Loucy (cell line): ENCODE data around the gene CHKB.
"Not testable (repeated sequence)": the region's sequence is repeated elsewhere in the genome, so short reads cannot be mapped to it uniquely, and the experiment has no call there.

Experiments used
- H2AFZ ChIP-seq: fragments of 200-600 bp; sonication (generic); 2 replicates; pipeline ENCODE4 v1.6.0; 2016; ENCODE audit warnings: antibody characterized with exemption, mild to moderate bottlenecking, low read length, moderate library complexity
- H3F3A ChIP-seq: fragments of 200-600 bp; 2 replicates; pipeline ENCODE4 v1.6.0; 2016; ENCODE audit warnings: antibody characterized with exemption, low read depth, mild to moderate bottlenecking
- H3K27me3 ChIP-seq: fragments of 200-600 bp; sonication (generic); 2 replicates; pipeline ENCODE4 v1.6.1; 2014; ENCODE audit warnings: low read length, mild to moderate bottlenecking; ENCODE audit not compliant: insufficient read depth, poor library complexity, severe bottlenecking
- H3K36me3 ChIP-seq: fragments of 200-600 bp; sonication (generic); 2 replicates; pipeline ENCODE4 v1.6.1; 2016; ENCODE audit warnings: low read length; ENCODE audit not compliant: insufficient read depth
- H3K4me1 ChIP-seq: fragments of 200-600 bp; sonication (generic); 2 replicates; pipeline ENCODE4 v1.5.1; 2014; ENCODE audit warnings: low read length, mild to moderate bottlenecking; ENCODE audit not compliant: insufficient read depth, poor library complexity, severe bottlenecking
- H3K4me2 ChIP-seq: fragments of 200-600 bp; sonication (generic); 2 replicates; pipeline ENCODE4 v1.6.0; 2014; ENCODE audit warnings: antibody characterized with exemption, low read length, low read depth, mild to moderate bottlenecking; ENCODE audit not compliant: poor library complexity, severe bottlenecking
- H3K4me3 ChIP-seq: fragments of 200-600 bp; sonication (generic); 2 replicates; pipeline ENCODE4 v1.5.1; 2014; ENCODE audit warnings: low read length, mild to moderate bottlenecking, mixed read lengths; ENCODE audit not compliant: poor library complexity, severe bottlenecking
- H3K79me2 ChIP-seq: fragments of 200-600 bp; sonication (generic); 2 replicates; pipeline ENCODE4 v1.6.1; 2014; ENCODE audit warnings: low read length; ENCODE audit not compliant: insufficient read depth
- H3K9ac ChIP-seq: fragments of 200-600 bp; sonication (generic); 2 replicates; pipeline ENCODE4 v1.6.0; 2014; ENCODE audit warnings: mild to moderate bottlenecking, low read depth, low read length, moderate library complexity; ENCODE audit not compliant: poor library complexity, severe bottlenecking
- H3K9me2 ChIP-seq: fragments of 200-600 bp; sonication (generic); replicated peaks from 2 replicates; pipeline ENCODE4 v1.6.1; 2016; ENCODE audit warnings: low read depth, low read length, mixed read lengths
- H3K9me3 ChIP-seq: fragments of 200-600 bp; sonication (generic); 2 replicates; pipeline ENCODE4 v1.6.1; 2014; ENCODE audit warnings: mild to moderate bottlenecking, antibody characterized with exemption, low read length, low read depth; ENCODE audit not compliant: insufficient read depth
- H4K20me1 ChIP-seq: fragments of 200-600 bp; sonication (generic); 2 replicates; pipeline ENCODE4 v1.6.0; 2014; ENCODE audit warnings: antibody characterized with exemption, low read length, mild to moderate bottlenecking; ENCODE audit not compliant: insufficient read depth, poor library complexity, severe bottlenecking
- EZH2phosphoT487 ChIP-seq: fragments of 200-600 bp; IDR thresholded peaks from 2 replicates; pipeline ENCODE4 v1.6.1; 2018; ENCODE audit warnings: antibody characterized with exemption, mild to moderate bottlenecking, moderate library complexity, borderline replicate concordance
- TF ChIP-seq, protein P1 (sequence below): fragments of 200-600 bp; sonication (generic); conservative IDR thresholded peaks from 2 replicates; pipeline ENCODE4 v1.5.1; 2014; ENCODE audit warnings: mild to moderate bottlenecking, antibody characterized with exemption, low read length

CHKB gene

DNA sequence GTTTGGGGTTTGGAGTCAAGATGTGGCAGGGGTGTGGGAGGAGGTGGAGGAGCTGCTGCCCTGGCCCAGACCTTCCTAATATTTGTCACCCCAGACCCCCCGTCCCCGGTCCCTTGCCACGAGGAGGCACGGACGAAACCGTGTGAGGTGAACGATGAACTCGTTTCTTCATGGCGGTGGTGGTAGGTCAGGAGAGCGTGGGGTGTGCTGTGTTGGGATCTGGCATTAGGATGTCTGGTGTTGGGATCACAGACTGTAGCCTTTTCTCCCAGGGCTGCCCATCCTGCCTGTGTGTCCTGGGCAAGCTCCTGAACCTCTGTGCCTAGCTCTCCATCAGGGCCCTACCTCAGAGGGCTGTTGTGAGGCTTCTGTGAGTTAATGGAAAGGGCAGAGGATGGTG is 26.3 kb upstream of the CHKB start:
- Histone ChIP-seq H3K4me3 (no peak overlapping the region), H3K79me2 (no peaks in the 10 kb centered on the region), H3K4me1 (no peaks in the 10 kb centered on the region), H3K9ac (no peak overlapping the region), H3K9me2 (no peaks in the 10 kb centered on the region), H3K9me3 (no peaks in the 10 kb centered on the region), H3K27me3 (no peaks in the 10 kb centered on the region), H3K4me2 (no peak overlapping the region), H3F3A (no peaks in the 10 kb centered on the region), H3K36me3 (no peaks in the 10 kb centered on the region), H2AFZ (no peak overlapping the region), H4K20me1 (no peaks in the 10 kb centered on the region)
- TF ChIP-seq, protein P1, sequence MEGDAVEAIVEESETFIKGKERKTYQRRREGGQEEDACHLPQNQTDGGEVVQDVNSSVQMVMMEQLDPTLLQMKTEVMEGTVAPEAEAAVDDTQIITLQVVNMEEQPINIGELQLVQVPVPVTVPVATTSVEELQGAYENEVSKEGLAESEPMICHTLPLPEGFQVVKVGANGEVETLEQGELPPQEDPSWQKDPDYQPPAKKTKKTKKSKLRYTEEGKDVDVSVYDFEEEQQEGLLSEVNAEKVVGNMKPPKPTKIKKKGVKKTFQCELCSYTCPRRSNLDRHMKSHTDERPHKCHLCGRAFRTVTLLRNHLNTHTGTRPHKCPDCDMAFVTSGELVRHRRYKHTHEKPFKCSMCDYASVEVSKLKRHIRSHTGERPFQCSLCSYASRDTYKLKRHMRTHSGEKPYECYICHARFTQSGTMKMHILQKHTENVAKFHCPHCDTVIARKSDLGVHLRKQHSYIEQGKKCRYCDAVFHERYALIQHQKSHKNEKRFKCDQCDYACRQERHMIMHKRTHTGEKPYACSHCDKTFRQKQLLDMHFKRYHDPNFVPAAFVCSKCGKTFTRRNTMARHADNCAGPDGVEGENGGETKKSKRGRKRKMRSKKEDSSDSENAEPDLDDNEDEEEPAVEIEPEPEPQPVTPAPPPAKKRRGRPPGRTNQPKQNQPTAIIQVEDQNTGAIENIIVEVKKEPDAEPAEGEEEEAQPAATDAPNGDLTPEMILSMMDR, result no peak
- no peak for TF ChIP-seq EZH2phosphoT487

DNA sequence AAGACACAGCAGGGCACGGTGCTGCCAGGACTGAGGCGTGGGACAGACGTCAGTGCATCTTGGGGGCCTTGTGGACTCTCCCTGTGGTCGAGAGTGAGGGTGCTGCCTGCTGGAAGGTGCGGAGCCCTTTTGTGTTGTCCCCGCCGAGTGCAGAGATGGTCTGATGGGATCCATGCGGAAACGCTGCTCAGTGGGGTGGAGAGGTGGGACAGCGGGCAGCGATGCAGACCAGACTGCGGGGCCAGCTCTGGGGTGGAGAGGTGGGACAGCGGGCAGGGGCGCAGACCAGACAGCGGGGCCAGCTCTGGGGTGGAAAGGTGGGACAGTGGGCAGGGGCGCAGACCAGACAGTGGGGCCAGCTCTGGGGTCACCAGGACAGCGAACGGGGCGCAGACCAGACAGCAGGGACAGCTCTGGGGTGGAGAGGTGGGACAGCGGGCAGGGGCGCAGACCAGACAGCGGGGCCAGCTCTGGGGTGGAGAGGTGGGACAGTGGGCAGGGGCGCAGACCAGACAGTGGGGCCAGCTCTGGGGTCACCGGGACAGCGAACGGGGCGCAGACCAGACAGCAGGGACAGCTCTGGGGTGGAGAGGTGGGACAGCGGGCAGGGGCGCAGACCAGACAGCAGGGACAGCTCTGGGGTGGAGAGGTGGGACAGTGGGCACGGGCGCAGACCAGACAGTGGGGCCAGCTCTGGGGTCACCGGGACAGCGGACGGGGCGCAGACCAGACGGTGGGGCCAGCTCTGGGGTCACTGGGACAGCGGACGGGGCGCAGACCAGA is 25.6 kb upstream of the CHKB start:
- not testable (repeated sequence) for H4K20me1 ChIP-seq, H3K9me3 ChIP-seq, H3K9me2 ChIP-seq, H3K79me2 ChIP-seq, H3K4me1 ChIP-seq, H3K36me3 ChIP-seq, H3K27me3 ChIP-seq, H3K4me3 ChIP-seq, H3F3A ChIP-seq, H2AFZ ChIP-seq, H3K4me2 ChIP-seq, H3K9ac ChIP-seq

- TF ChIP-seq, protein P1, result no peak
- no peak for TF ChIP-seq EZH2phosphoT487
- Histone ChIP-seq H4K20me1 (no peaks in the 10 kb centered on the region), H3K9me3 (no peaks in the 10 kb centered on the region), H3K4me2 (no peak overlapping the region), H3K27me3 (no peaks in the 10 kb centered on the region), H3K36me3 (no peaks in the 10 kb centered on the region), H3K4me1 (no peaks in the 10 kb centered on the region), H2AFZ (no peak overlapping the region), H3F3A (no peaks in the 10 kb centered on the region), H3K9ac (no peak overlapping the region), H3K4me3 (no peak overlapping the region), H3K9me2 (no peaks in the 10 kb centered on the region), H3K79me2 (no peaks in the 10 kb centered on the region)
These were observed 25.0 kb upstream of the CHKB start for GRCh38 chr22:50607659-50608020.
